Liver (tissue), 9 donors: ENCODE measurements around the gene SRCAP. TPM values are rescaled to one million over a fixed set of nuclear protein-coding genes. Genes with fewer than 3 reads are reported as not detected.

ENCODE experiments used
- DNase-seq: peaks from one replicate; pipeline ENCODE4 v3.0.0-alpha.2; 2017; ENCODE audit warnings: low spot score
- H3K27ac ChIP-seq, 2 donors: one replicate each; pipeline ENCODE4 v1.7.0; 2013; ENCODE audit warnings: inconsistent platforms in 2 of 2, low read length in 2 of 2, control low read depth in 1 of 2, low read depth in 1 of 2, mild to moderate bottlenecking in 1 of 2
- H3K27me3 ChIP-seq, 4 donors: one replicate each; pipeline versions ENCODE4 v1.6.1 to v1.7.0; 2013; ENCODE audit warnings: low read length in 3 of 4, inconsistent platforms in 1 of 4, mild to moderate bottlenecking in 1 of 4, moderate library complexity in 1 of 4; ENCODE audit not compliant: control insufficient read depth in 4 of 4, insufficient read depth in 4 of 4
- H3K36me3 ChIP-seq, 4 donors: one replicate each; pipeline versions ENCODE4 v1.6.1 to v1.7.0; 2013; ENCODE audit warnings: low read length in 3 of 4, mild to moderate bottlenecking in 3 of 4, low read depth in 1 of 4, moderate library complexity in 1 of 4; ENCODE audit not compliant: control insufficient read depth in 4 of 4, insufficient read depth in 3 of 4
- H3K4me1 ChIP-seq, 4 donors: one replicate each; pipeline versions ENCODE4 v1.6.1 to v1.7.0; 2013; ENCODE audit warnings: low read length in 3 of 4, mild to moderate bottlenecking in 3 of 4, moderate library complexity in 1 of 4; ENCODE audit not compliant: control insufficient read depth in 4 of 4, insufficient read depth in 4 of 4
- H3K4me3 ChIP-seq, 3 donors: one replicate each; pipeline versions ENCODE4 v1.6.1 to v1.7.0; 2013; ENCODE audit warnings: low read length in 3 of 3, control low read depth in 1 of 3, low read depth in 1 of 3, mild to moderate bottlenecking in 1 of 3
- H3K9ac ChIP-seq, 2 donors: one replicate each; pipeline ENCODE4 v1.7.0; 2013; ENCODE audit warnings: low read length in 2 of 2, mild to moderate bottlenecking in 2 of 2, moderate library complexity in 2 of 2, control low read depth in 1 of 2, low read depth in 1 of 2
- H3K9me3 ChIP-seq, 4 donors: one replicate each; pipeline versions ENCODE4 v1.6.1 to v1.7.0; 2013; ENCODE audit warnings: low read length in 3 of 4; ENCODE audit not compliant: control insufficient read depth in 4 of 4
- ATF3 ChIP-seq: IDR thresholded peaks from 2 replicates; pipeline ENCODE4 v1.6.1; 2016; ENCODE audit warnings: antibody characterized with exemption
- CTCF ChIP-seq: fragments of 150-350 bp; IDR thresholded peaks from 2 replicates; pipeline ENCODE4 v1.5.1; 2017; ENCODE audit warnings: improper control_type of control experiment, low read depth, low read length; ENCODE audit not compliant: missing input control
- FOXA1 ChIP-seq: IDR thresholded peaks from 2 replicates; pipeline ENCODE4 v1.6.1; 2016; ENCODE audit warnings: antibody characterized with exemption
- FOXA2 ChIP-seq: IDR thresholded peaks from 2 replicates; pipeline ENCODE4 v1.6.1; 2016; ENCODE audit warnings: antibody characterized with exemption
- HNF4A ChIP-seq, 2 donors: conservative IDR thresholded peaks; 2 replicates each; pipeline ENCODE4 v1.6.1; 2016; ENCODE audit warnings: antibody characterized with exemption in 2 of 2, mild to moderate bottlenecking in 2 of 2
- HNF4G ChIP-seq: IDR thresholded peaks from 2 replicates; pipeline ENCODE4 v1.6.1; 2016; ENCODE audit warnings: antibody characterized with exemption
- JUND ChIP-seq, 2 donors: IDR thresholded peaks; 2 replicates each; pipeline ENCODE4 v1.6.1; 2016; ENCODE audit warnings: antibody characterized with exemption in 2 of 2
- NR2F2 ChIP-seq: IDR thresholded peaks from 2 replicates; pipeline ENCODE4 v1.6.1; 2016; ENCODE audit warnings: antibody characterized with exemption
- SP1 ChIP-seq: IDR thresholded peaks from 2 replicates; pipeline ENCODE4 v1.6.1; 2018; ENCODE audit warnings: antibody characterized with exemption, mild to moderate bottlenecking
- TAF1 ChIP-seq: conservative IDR thresholded peaks from 2 replicates; pipeline ENCODE4 v1.6.1; 2016; ENCODE audit warnings: antibody characterized with exemption, mild to moderate bottlenecking
- WGBS: extraction: QIAGEN DNeasy Blood & Tissue Kit; methylation state at CpG from one replicate; pipeline ENCODE4 v1.1.7; 2013; 5-methylcytosine and 5-hydroxymethylcytosine counted together
- polyA plus RNA-seq, 2 donors: library from polyadenylated mRNA; stranded (reverse) in 1 of 2; unstranded in 1 of 2; fragments of 200-250 nt in 1 of 2; fragments of >200 nt in 1 of 2; fragmentation: Nextera tagmentation in 1 of 2; extraction: Ambion mirVana in 1 of 2; gene quantifications; one replicate each; pipeline versions ENCODE4 v1.2.1 to v1.2.3, GENCODE V29; 2013 to 2015
- total RNA-seq, 2 donors: library from RNA; depleted of rRNA; stranded (reverse); fragments of >200 nt; gene quantifications; one replicate each; pipeline ENCODE4 v1.2.3, GENCODE V29; 2014
- TF ChIP-seq, protein P1 (sequence below): IDR thresholded peaks from 2 replicates; pipeline ENCODE4 v1.6.1; 2016; ENCODE audit warnings: antibody characterized with exemption
- TF ChIP-seq, protein P2 (sequence below): IDR thresholded peaks from 2 replicates; pipeline ENCODE4 v1.6.1; 2016; ENCODE audit warnings: antibody characterized with exemption
- donor health status: healthy.
- donor health status: healthy.
- donor health status: healthy.
- donor health status: healthy.
- donor health status: healthy.

The SRCAP gene
- total and polyA plus RNA-seq, 4 donors, result 7.6 to 27.7 (median 17.7) TPM

GRCh38 chr16:30777591-30778297 lies 78.8 kb downstream of the SRCAP start:
- Histone ChIP-seq H3K36me3 (peaks cover 2 to 24% (median 8%) of the 10 kb centered on the region in 4 donors), H3K4me1 (peaks cover 2 to 14% (median 7%) of the 10 kb centered on the region in 4 donors), H3K27ac (no peak overlapping the region), H3K9me3 (no peaks in the 10 kb centered on the region), H3K27me3 (no peaks in the 10 kb centered on the region), H3K9ac (no peak overlapping the region), H3K4me3 (no peak overlapping the region)
- WGBS, result 93% methylated on average over 7 of the region's 7 CpGs
- no peak for DNase-seq
- TF ChIP-seq, protein P1, sequence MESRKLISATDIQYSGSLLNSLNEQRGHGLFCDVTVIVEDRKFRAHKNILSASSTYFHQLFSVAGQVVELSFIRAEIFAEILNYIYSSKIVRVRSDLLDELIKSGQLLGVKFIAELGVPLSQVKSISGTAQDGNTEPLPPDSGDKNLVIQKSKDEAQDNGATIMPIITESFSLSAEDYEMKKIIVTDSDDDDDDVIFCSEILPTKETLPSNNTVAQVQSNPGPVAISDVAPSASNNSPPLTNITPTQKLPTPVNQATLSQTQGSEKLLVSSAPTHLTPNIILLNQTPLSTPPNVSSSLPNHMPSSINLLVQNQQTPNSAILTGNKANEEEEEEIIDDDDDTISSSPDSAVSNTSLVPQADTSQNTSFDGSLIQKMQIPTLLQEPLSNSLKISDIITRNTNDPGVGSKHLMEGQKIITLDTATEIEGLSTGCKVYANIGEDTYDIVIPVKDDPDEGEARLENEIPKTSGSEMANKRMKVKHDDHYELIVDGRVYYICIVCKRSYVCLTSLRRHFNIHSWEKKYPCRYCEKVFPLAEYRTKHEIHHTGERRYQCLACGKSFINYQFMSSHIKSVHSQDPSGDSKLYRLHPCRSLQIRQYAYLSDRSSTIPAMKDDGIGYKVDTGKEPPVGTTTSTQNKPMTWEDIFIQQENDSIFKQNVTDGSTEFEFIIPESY, result no peak
- no peak for TF ChIP-seq CTCF
- no peak for TF ChIP-seq HNF4A (conservative IDR thresholded peaks at IDR 0.05)
- no peak for TF ChIP-seq JUND (IDR thresholded peaks at IDR 0.05)

DNA sequence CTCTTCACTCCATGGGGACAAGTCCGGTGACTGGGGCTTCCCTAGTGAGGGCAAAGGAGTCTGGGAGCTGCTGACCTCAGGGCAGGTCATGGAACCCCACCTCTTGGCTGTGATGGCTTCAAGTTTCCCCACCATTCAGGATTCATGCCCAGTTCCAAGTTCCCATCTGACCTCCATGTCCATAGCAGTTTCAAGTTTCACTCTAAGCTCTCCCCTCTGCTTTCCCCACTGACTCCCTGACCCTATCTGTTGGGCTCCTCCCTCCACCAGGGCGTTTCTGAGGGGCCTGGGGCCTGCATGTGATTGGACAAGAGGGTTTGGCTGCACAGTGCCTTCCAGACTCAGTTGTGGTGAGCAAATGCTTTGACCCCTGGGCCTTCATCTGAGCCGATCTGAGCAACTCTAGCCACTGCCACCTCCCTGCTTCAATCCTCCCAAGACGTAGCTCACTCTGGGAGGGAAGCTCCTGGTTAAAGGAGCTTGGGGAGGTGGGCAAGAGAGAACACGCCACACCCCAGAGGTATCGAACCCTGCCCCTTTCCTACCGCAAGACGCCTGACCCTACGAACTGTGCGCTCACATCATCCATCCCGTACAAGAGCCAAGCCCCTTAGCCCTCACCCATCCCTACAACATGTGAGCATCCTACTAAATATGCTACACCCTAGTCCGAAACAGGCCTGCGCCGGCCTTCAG lies 79.7 kb downstream of the SRCAP start:
- peaks cover 3 to 22% (median 4%) of the 10 kb centered on the region in 4 donors for H3K36me3 ChIP-seq
- no peak for DNase-seq

More for the DNA sequence above, 79.7 kb downstream of the SRCAP start:
- no peak overlapping the region for H3K27ac ChIP-seq
- 91% methylated on average over 14 of the region's 14 CpGs for WGBS
- H3K9me3 ChIP-seq, result no peaks in the 10 kb centered on the region
- peaks cover 2 to 14% (median 7%) of the 10 kb centered on the region in 4 donors for H3K4me1 ChIP-seq
- no peak overlapping the region for H3K9ac ChIP-seq
- no peaks in the 10 kb centered on the region for H3K27me3 ChIP-seq
- TF ChIP-seq, protein P1, result no peak
- TF ChIP-seq ATF3, result no peak
- no peak for TF ChIP-seq FOXA1
- no peak for TF ChIP-seq TAF1
- no peak for TF ChIP-seq FOXA2
- TF ChIP-seq, protein P2, sequence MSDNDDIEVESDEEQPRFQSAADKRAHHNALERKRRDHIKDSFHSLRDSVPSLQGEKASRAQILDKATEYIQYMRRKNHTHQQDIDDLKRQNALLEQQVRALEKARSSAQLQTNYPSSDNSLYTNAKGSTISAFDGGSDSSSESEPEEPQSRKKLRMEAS, result no peak
- TF ChIP-seq CTCF, result no peak
- TF ChIP-seq SP1, result no peak
- TF ChIP-seq NR2F2, result no peak
- TF ChIP-seq HNF4G, result no peak
- no peak overlapping the region for H3K4me3 ChIP-seq
